IMR-90 (cell line): ENCODE data around the gene SYNE3. TPM values are rescaled to one million over a fixed set of nuclear protein-coding genes. Genes with fewer than 3 reads are reported as not detected.

Experiments
- ATAC-seq: fragments of 200-7000 bp; cut with Tn5 transposase; 2 replicates; pipeline ENCODE4 v1.9.1; 2020; ENCODE audit warnings: low read depth, mild to moderate bottlenecking, moderate library complexity
- BruUV-seq: library from RNA; stranded (reverse); fragments of 400-500 nt; replicated peaks from 2 replicates; lab custom pipeline; 2021; lab: Mats Ljungman, UMichigan
- CTCF ChIA-PET: fragments of 300-600 bp; formaldehyde crosslinking; extraction: SDS; loops from one replicate; lab custom pipeline; 2021; ENCODE audit warnings: antibody characterized with exemption; lab: Yijun Ruan, JAX
- POLR2A ChIA-PET: fragments of 300-600 bp; sonication (Branson Sonifier 250); formaldehyde crosslinking; loops from one replicate; lab custom pipeline; 2022; ENCODE audit warnings: antibody characterized with exemption; ENCODE audit not compliant: unreplicated experiment; lab: Charles Lee
- DNase-seq: peaks from one replicate; pipeline ENCODE4 v3.0.0; 2013
- H2AFZ ChIP-seq: replicated peaks from 2 replicates; pipeline ENCODE3; 2013; ENCODE audit warnings: low read length, mild to moderate bottlenecking; ENCODE audit not compliant: poor library complexity
- H2AK5ac ChIP-seq: 2 replicates; pipeline ENCODE4 v1.6.1; 2013; ENCODE audit warnings: low read depth, low read length, inconsistent platforms
- H2AK9ac ChIP-seq: replicated peaks from 2 replicates; pipeline ENCODE3; 2013; ENCODE audit warnings: mild to moderate bottlenecking, low read depth, low read length, moderate library complexity; ENCODE audit not compliant: poor library complexity
- H2BK120ac ChIP-seq: 2 replicates; pipeline ENCODE4 v1.6.1; 2013; ENCODE audit warnings: low read depth, low read length, inconsistent platforms
- H2BK15ac ChIP-seq: 3 replicates; pipeline ENCODE4 v1.6.1; 2013; ENCODE audit warnings: low read depth, low read length, inconsistent platforms
- H2BK20ac ChIP-seq: 2 replicates; pipeline ENCODE4 v1.6.1; 2013; ENCODE audit warnings: low read depth, mild to moderate bottlenecking, inconsistent platforms, low read length, moderate library complexity
- H2BK5ac ChIP-seq: 2 replicates; pipeline ENCODE4 v1.6.1; 2013; ENCODE audit warnings: mild to moderate bottlenecking, low read depth, low read length, inconsistent platforms; ENCODE audit not compliant: poor library complexity, severe bottlenecking
- H3K14ac ChIP-seq: replicated peaks from 2 replicates; pipeline ENCODE4 v1.6.1; 2013; ENCODE audit warnings: low read depth, low read length, inconsistent platforms
- H3K18ac ChIP-seq: 2 replicates; pipeline ENCODE4 v1.6.1; 2013; ENCODE audit warnings: low read depth, low read length, control low read depth
- H3K23ac ChIP-seq: 2 replicates; pipeline ENCODE4 v1.6.1; 2013; ENCODE audit warnings: low read depth, low read length, inconsistent platforms
- H3K27ac ChIP-seq: 2 replicates; pipeline ENCODE4 v1.5.1; 2013; ENCODE audit warnings: mild to moderate bottlenecking, control low read depth, low read length; ENCODE audit not compliant: insufficient read depth
- H3K27me3 ChIP-seq: 2 replicates; pipeline ENCODE4 v1.6.1; 2013; ENCODE audit warnings: low read length; ENCODE audit not compliant: control insufficient read depth, insufficient read depth
- H3K36me3 ChIP-seq: 2 replicates; pipeline ENCODE4 v1.6.1; 2013; ENCODE audit warnings: low read length, mixed read lengths; ENCODE audit not compliant: control insufficient read depth, insufficient read depth
- H3K4ac ChIP-seq: 2 replicates; pipeline ENCODE4 v1.6.1; 2013; ENCODE audit warnings: low read depth, low read length, inconsistent platforms
- H3K4me1 ChIP-seq: 2 replicates; pipeline ENCODE4 v1.6.1; 2013; ENCODE audit warnings: low read length, mixed read lengths; ENCODE audit not compliant: control insufficient read depth, insufficient read depth
- H3K4me2 ChIP-seq: 2 replicates; pipeline ENCODE4 v1.6.1; 2013; ENCODE audit warnings: low read depth, mild to moderate bottlenecking, control low read depth, low read length, moderate library complexity
- H3K4me3 ChIP-seq: 2 replicates; pipeline ENCODE4 v1.5.1; 2013; ENCODE audit warnings: low read depth, mild to moderate bottlenecking, control low read depth, low read length, moderate library complexity; ENCODE audit not compliant: insufficient read depth
- H3K56ac ChIP-seq: 2 replicates; pipeline ENCODE4 v1.6.1; 2013; ENCODE audit warnings: low read length, inconsistent platforms; ENCODE audit not compliant: insufficient read depth; ENCODE audit errors: extremely low read depth
- H3K79me1 ChIP-seq, 2 experiments: 2 replicates each; pipeline ENCODE4 v1.6.1; 2013; ENCODE audit warnings: low read length in 2 of 2, inconsistent platforms in 1 of 2, low read depth in 1 of 2
- H3K9ac ChIP-seq: 2 replicates; pipeline ENCODE4 v1.6.1; 2013; ENCODE audit warnings: low read depth, low read length, control low read depth
- H3K9me1 ChIP-seq: 2 replicates; pipeline ENCODE4 v1.6.1; 2013; ENCODE audit warnings: low read length, inconsistent platforms; ENCODE audit not compliant: insufficient read depth
- H3K9me3 ChIP-seq: 2 replicates; pipeline ENCODE4 v1.6.1; 2013; ENCODE audit warnings: low read length; ENCODE audit not compliant: control insufficient read depth, insufficient read depth
- H4K20me1 ChIP-seq: 2 replicates; pipeline ENCODE4 v1.6.1; 2013; ENCODE audit warnings: low read length, inconsistent platforms; ENCODE audit not compliant: insufficient read depth
- H4K5ac ChIP-seq: 2 replicates; pipeline ENCODE4 v1.6.1; 2013; ENCODE audit warnings: mild to moderate bottlenecking, low read depth, low read length, control low read depth
- H4K8ac ChIP-seq, 2 experiments: 2 replicates each; pipeline ENCODE4 v1.6.1; 2013; ENCODE audit warnings: low read depth in 2 of 2, low read length in 2 of 2, control low read depth in 1 of 2, inconsistent platforms in 1 of 2
- H4K91ac ChIP-seq: 2 replicates; pipeline ENCODE4 v1.6.1; 2013; ENCODE audit warnings: low read depth, low read length, inconsistent platforms; ENCODE audit not compliant: insufficient read depth
- CEBPB ChIP-seq: IDR thresholded peaks from 2 replicates; pipeline ENCODE4 v1.6.1; 2012; ENCODE audit warnings: low read depth, low read length, improper control_type of control experiment
- CTCF ChIP-seq: conservative IDR thresholded peaks from 2 replicates; pipeline ENCODE4 v1.5.1; 2012; ENCODE audit warnings: mild to moderate bottlenecking, low read depth, low read length, improper control_type of control experiment
- ELK1 ChIP-seq: fragments of 150-350 bp; IDR thresholded peaks from 2 replicates; pipeline ENCODE4 v1.6.1; 2016; ENCODE audit warnings: low read depth, mild to moderate bottlenecking, low read length, moderate library complexity, borderline replicate concordance
- MAFK ChIP-seq: IDR thresholded peaks from 2 replicates; pipeline ENCODE4 v1.6.1; 2012; ENCODE audit warnings: low read depth, low read length, improper control_type of control experiment
- MAZ ChIP-seq: IDR thresholded peaks from 2 replicates; pipeline ENCODE4 v1.6.1; 2012; ENCODE audit warnings: low read depth, mild to moderate bottlenecking, low read length, improper control_type of control experiment, moderate library complexity, borderline replicate concordance
- MXI1 ChIP-seq: IDR thresholded peaks from 2 replicates; pipeline ENCODE4 v1.6.1; 2012; ENCODE audit warnings: low read depth, mild to moderate bottlenecking, low read length, moderate library complexity, borderline replicate concordance
- NFE2L2 ChIP-seq: fragments of 150-350 bp; IDR thresholded peaks from 2 replicates; pipeline ENCODE4 v1.6.1; 2016; ENCODE audit warnings: low read depth, mild to moderate bottlenecking, low read length
- POLR2A ChIP-seq: IDR thresholded peaks from 2 replicates; pipeline ENCODE4 v1.6.1; 2012; ENCODE audit warnings: mild to moderate bottlenecking, low read depth, low read length
- RAD21 ChIP-seq: IDR thresholded peaks from 2 replicates; pipeline ENCODE4 v1.6.1; 2012; ENCODE audit warnings: low read length, improper control_type of control experiment
- RCOR1 ChIP-seq: IDR thresholded peaks from 2 replicates; pipeline ENCODE4 v1.6.1; 2012; ENCODE audit warnings: mild to moderate bottlenecking, low read length, improper control_type of control experiment; ENCODE audit not compliant: insufficient replicate concordance
- RFX5 ChIP-seq: IDR thresholded peaks from 2 replicates; pipeline ENCODE4 v1.8.0; 2012; ENCODE audit warnings: low read depth, mild to moderate bottlenecking, low read length, moderate library complexity
- SMC3 ChIP-seq: fragments of 150-350 bp; IDR thresholded peaks from 2 replicates; pipeline ENCODE4 v1.6.1; 2016; ENCODE audit warnings: low read depth, mild to moderate bottlenecking, antibody characterized with exemption, low read length, moderate library complexity
- USF2 ChIP-seq: fragments of 150-350 bp; IDR thresholded peaks from 2 replicates; pipeline ENCODE4 v1.6.1; 2017; ENCODE audit warnings: mild to moderate bottlenecking, antibody characterized with exemption, low read length, low read depth
- WGBS, 2 experiments: methylation state at CpG; one replicate each; pipeline versions ENCODE4 v1.1.5 to v1.1.7; 2013; ENCODE audit warnings: missing lambda C conversion rate in 2 of 2; ENCODE audit not compliant: insufficient read length in 1 of 2; ENCODE audit errors: extremely low coverage in 2 of 2; 5-methylcytosine and 5-hydroxymethylcytosine counted together
- dilution Hi-C: fragments of 300-500 bp; cut with HindIII; formaldehyde crosslinking; loops from one replicate; pipeline ENCODE4 v1.14.3; 2018; ENCODE audit warnings: low sequenced_read_pairs; ENCODE audit not compliant: unreplicated experiment
- in situ Hi-C: fragments of 300-500 bp; cut with MboI; formaldehyde crosslinking; loops from 3 replicates; pipeline ENCODE4 v1.14.3; 2019; ENCODE audit warnings: low sequenced_read_pairs, inconsistent platforms, mixed read lengths
- intact Hi-C: fragments of 100-400 bp; cut with micrococcal nuclease; formaldehyde crosslinking; loops from 2 replicates; pipeline ENCODE4 v1.10.0; 2022
- polyA plus RNA-seq, 3 experiments: library from polyadenylated mRNA; depleted of rRNA; stranded (reverse); fragments of >200 nt; gene quantifications; 2 replicates each; pipeline ENCODE4 v1.2.3, GENCODE V29; 2012; ENCODE audit warnings: low replicate concordance in 1 of 3
- total RNA-seq: library from RNA; depleted of rRNA; stranded (reverse); fragments of >200 nt; gene quantifications from 2 replicates; pipeline ENCODE4 v1.2.3, GENCODE V29; 2012

SYNE3 gene
- total and polyA plus RNA-seq, 2 of the 4 experiments (the other 2 are of a cell fraction) = 2.9 to 5.0 TPM

GRCh38 chr14:95530473-95531276, 14.2 kb upstream of the SYNE3 start:
- H3K9me3 ChIP-seq = no peaks in the 10 kb centered on the region
- no peaks in the 10 kb centered on the region for H3K36me3 ChIP-seq
- H3K18ac ChIP-seq = peak overlapping the region; percentile 91
- ATAC-seq = no peak
- H2AFZ ChIP-seq = no peak overlapping the region
- peak overlapping the region; percentile 96 for H2AK5ac ChIP-seq
- H4K91ac ChIP-seq = peak overlapping the region; percentile 89
- H3K56ac ChIP-seq = peak overlapping the region; percentile 45; the same call in 1 of the 2 replicates
- H3K27ac ChIP-seq = peak overlapping the region; percentile 90
- no peak for DNase-seq
- H2BK20ac ChIP-seq = peak overlapping the region; percentile 87
- peak overlapping the region; percentile 86 for H2BK5ac ChIP-seq
- H4K8ac ChIP-seq = peak overlapping the region; percentile 16 to 81; a peak in 3 of 4 replicates
- no CpG with 5 or more reads among the region's 13 CpGs for WGBS, 2 experiments
- H3K4me3 ChIP-seq = no peak overlapping the region
- no peaks in the 10 kb centered on the region for H3K27me3 ChIP-seq
- H2AK9ac ChIP-seq = peak overlapping the region; percentile 2
- H3K4me2 ChIP-seq = peak overlapping the region; percentile 30
- H3K79me1 ChIP-seq = peaks cover 22 to 59% of the 10 kb centered on the region in 2 experiments
- peak overlapping the region; percentile 14 for H3K23ac ChIP-seq
- in situ Hi-C loops = loop anchor here (25.0 kb wide), 1 partner anchor 732 kb away; the partner anchor contains the start of gene BDKRB1
- H3K9me1 ChIP-seq = peaks cover 16% of the 10 kb centered on the region
- peak overlapping the region; percentile 37; the same call in 1 of the 2 replicates for H3K9ac ChIP-seq
- POLR2A ChIA-PET = interaction anchor here (1.3 kb wide), 1 partner anchor 8 kb away, joined by 3 read pairs; no protein-coding TSS in a partner anchor
- H2BK15ac ChIP-seq = peak overlapping the region; percentile 92; the same call in 2 of the 3 replicates
- peaks cover 20% of the 10 kb centered on the region for H3K4me1 ChIP-seq
- H3K4ac ChIP-seq = peak overlapping the region; percentile 93
- H3K14ac ChIP-seq = peak overlapping the region; percentile 76
- H4K5ac ChIP-seq = peak overlapping the region; percentile 87
- H4K20me1 ChIP-seq = peaks cover 12% of the 10 kb centered on the region; the same call in 1 of the 2 replicates
- H2BK120ac ChIP-seq = peak overlapping the region; percentile 92
- CTCF ChIA-PET = interaction anchor here (0.7 to 1.3 kb wide), 2 partner anchors 18 to 88 kb away, joined by 3 to 4 read pairs; no protein-coding TSS in a partner anchor
- dilution Hi-C loops = no loop called here
- intact Hi-C loops = loop anchor here (1.0 to 10.0 kb wide), 5 partner anchors 88 to 928 kb away; no protein-coding TSS in a partner anchor
- no TSS peak for BruUV-seq
- TF ChIP-seq MXI1 (no peak), CEBPB (no peak), MAFK (no peak), MAZ (no peak), RFX5 (no peak), NFE2L2 (no peak), SMC3 (no peak), USF2 (no peak), RAD21 (no peak), CTCF (no peak), ELK1 (no peak), RCOR1 (no peak), POLR2A (no peak)
